SK-N-SH (cell line): ENCODE data around the gene PHLDA3. TPM values are rescaled to one million over a fixed set of nuclear protein-coding genes. Genes with fewer than 3 reads are reported as not detected.
A peak's percentile ranks its signal among the peaks of the same experiment; 100 is the strongest.

ENCODE experiments used
- CTCF ChIA-PET: fragments of 300-600, 350-600 bp; formaldehyde crosslinking; extraction: SDS; loops from one replicate; lab custom pipeline; 2021; lab: Yijun Ruan, JAX
- POLR2A ChIA-PET: fragments of 350-600 bp; sonication (Branson Sonifier 250); formaldehyde crosslinking; extraction: SDS; loops from one replicate; lab custom pipeline; 2020; ENCODE audit warnings: antibody characterized with exemption, inconsistent platforms; lab: Yijun Ruan, JAX
- DNase-seq: peaks from one replicate; pipeline ENCODE4 v3.0.0; 2012
- H2AFZ ChIP-seq: fragments of 200-600 bp; sonication (generic); 2 replicates; pipeline ENCODE4 v1.8.1; 2016; ENCODE audit warnings: antibody characterized with exemption, mild to moderate bottlenecking, low read depth
- H3F3A ChIP-seq: fragments of 200-600 bp; sonication (generic); replicated peaks from 2 replicates; pipeline ENCODE3; 2016; ENCODE audit warnings: antibody characterized with exemption, mild to moderate bottlenecking; ENCODE audit not compliant: insufficient read depth
- H3K27ac ChIP-seq, 2 experiments: fragments of 200-500 bp in 1 of 2; fragments of 200-600 bp in 1 of 2; sonication (Bioruptor generic) in 1 of 2; sonication (generic), shearing (Covaris generic) in 1 of 2; 2 replicates each; pipeline versions ENCODE4 v1.5.1 to v1.6.1; 2014 to 2016; ENCODE audit warnings: low read depth in 2 of 2, inconsistent platforms in 1 of 2, low read length in 1 of 2, mild to moderate bottlenecking in 1 of 2, mixed read lengths in 1 of 2
- H3K27me3 ChIP-seq: fragments of 200-600 bp; sonication (generic), shearing (Covaris generic); 2 replicates; pipeline ENCODE4 v1.6.1; 2016; ENCODE audit warnings: mixed run types; ENCODE audit not compliant: insufficient read depth
- H3K36me3 ChIP-seq, 2 experiments: fragments of 200-500 bp in 1 of 2; fragments of 200-600 bp in 1 of 2; sonication (Bioruptor generic) in 1 of 2; sonication (generic) in 1 of 2; replicated peaks in 1 of 2; 2 replicates each; pipeline versions ENCODE3 to v1.5.1; 2014 to 2016; ENCODE audit warnings: low read length in 1 of 2, mild to moderate bottlenecking in 1 of 2; ENCODE audit not compliant: insufficient read depth in 2 of 2, control insufficient read depth in 1 of 2
- H3K4me1 ChIP-seq, 2 experiments: fragments of 200-500 bp in 1 of 2; fragments of 200-600 bp in 1 of 2; sonication (Bioruptor generic) in 1 of 2; sonication (generic), shearing (Covaris generic) in 1 of 2; 2 replicates each; pipeline versions ENCODE4 v1.5.1 to v1.6.1; 2014 to 2016; ENCODE audit warnings: low read depth in 1 of 2, low read length in 1 of 2, mixed run types in 1 of 2; ENCODE audit not compliant: insufficient read depth in 2 of 2, control insufficient read depth in 1 of 2
- H3K4me2 ChIP-seq: fragments of 200-600 bp; sonication (generic), shearing (Covaris generic); 2 replicates; pipeline ENCODE4 v1.6.1; 2017; ENCODE audit warnings: mixed run types
- H3K4me3 ChIP-seq, 2 experiments: fragments of 200-500 bp in 1 of 2; fragments of 200-600 bp in 1 of 2; sonication (Bioruptor generic) in 1 of 2; sonication (generic), shearing (Covaris generic) in 1 of 2; 2 replicates each; pipeline versions ENCODE4 v1.5.1 to v1.8.1; 2014 to 2016; ENCODE audit warnings: low read depth in 2 of 2, inconsistent platforms in 1 of 2, low read length in 1 of 2, mild to moderate bottlenecking in 1 of 2, mixed read lengths in 1 of 2, moderate library complexity in 1 of 2
- H3K79me2 ChIP-seq: fragments of 200-600 bp; sonication (generic); 2 replicates; pipeline ENCODE4 v1.8.1; 2017; ENCODE audit warnings: mild to moderate bottlenecking; ENCODE audit not compliant: insufficient read depth
- H3K9ac ChIP-seq: fragments of 200-600 bp; sonication (generic); 2 replicates; pipeline ENCODE4 v1.6.1; 2017; ENCODE audit warnings: mixed run types
- H3K9me2 ChIP-seq: fragments of 200-600 bp; sonication (generic); 2 replicates; pipeline ENCODE4 v1.6.1; 2017; ENCODE audit warnings: mixed run types
- H3K9me3 ChIP-seq: fragments of 200-600 bp; sonication (generic); 2 replicates; pipeline ENCODE4 v1.6.1; 2017; ENCODE audit warnings: mixed run types, mild to moderate bottlenecking, moderate library complexity
- H4K20me1 ChIP-seq: fragments of 200-600 bp; sonication (generic); 2 replicates; pipeline ENCODE4 v1.6.1; 2017; ENCODE audit warnings: mild to moderate bottlenecking, mixed run types; ENCODE audit not compliant: insufficient read depth
- CHD2 ChIP-seq: fragments of 150-350 bp; IDR thresholded peaks from 2 replicates; pipeline ENCODE4 v1.6.1; 2018; ENCODE audit warnings: low read length; ENCODE audit not compliant: partially characterized antibody
- EP300 ChIP-seq, 2 experiments: IDR thresholded peaks; 2 replicates each; pipeline versions ENCODE4 v1.4.0 to v1.6.1; 2012; ENCODE audit warnings: borderline replicate concordance in 1 of 2, low read depth in 1 of 2, low read length in 1 of 2
- FOXM1 ChIP-seq: IDR thresholded peaks from 2 replicates; pipeline ENCODE4 v1.4.0; 2012; ENCODE audit warnings: low read depth, mild to moderate bottlenecking
- GABPA ChIP-seq: IDR thresholded peaks from 2 replicates; pipeline ENCODE4 v1.4.0; 2012; ENCODE audit warnings: low read depth, mild to moderate bottlenecking
- JUND ChIP-seq: IDR thresholded peaks from 2 replicates; pipeline ENCODE4 v1.4.0; 2012
- MAX ChIP-seq: IDR thresholded peaks from 2 replicates; pipeline ENCODE4 v1.4.0; 2012; ENCODE audit warnings: low read depth
- MEF2A ChIP-seq: IDR thresholded peaks from 2 replicates; pipeline ENCODE4 v1.4.0; 2012; ENCODE audit warnings: low read depth, borderline replicate concordance
- NFIC ChIP-seq: IDR thresholded peaks from 2 replicates; pipeline ENCODE4 v1.4.0; 2012; ENCODE audit warnings: borderline replicate concordance
- NRF1 ChIP-seq: IDR thresholded peaks from 2 replicates; pipeline ENCODE4 v1.6.1; 2012; ENCODE audit warnings: low read depth, mild to moderate bottlenecking, low read length
- PBX3 ChIP-seq: IDR thresholded peaks from 2 replicates; pipeline ENCODE4; 2012
- RCOR1 ChIP-seq: fragments of 150-350 bp; IDR thresholded peaks from 2 replicates; pipeline ENCODE4 v1.6.1; 2017; ENCODE audit warnings: antibody characterized with exemption, low read length
- RFX5 ChIP-seq: IDR thresholded peaks from 2 replicates; pipeline ENCODE4 v1.6.1; 2012; ENCODE audit warnings: mild to moderate bottlenecking, improper control_type of control experiment, low read length
- RXRA ChIP-seq: IDR thresholded peaks from 2 replicates; pipeline ENCODE4 v1.4.0; 2012; ENCODE audit warnings: low read depth, mild to moderate bottlenecking, borderline replicate concordance
- SIN3A ChIP-seq: IDR thresholded peaks from 2 replicates; pipeline ENCODE4 v1.6.1; 2012; ENCODE audit warnings: low read depth, mild to moderate bottlenecking, low read length, moderate library complexity, borderline replicate concordance
- TCF12 ChIP-seq: IDR thresholded peaks from 2 replicates; pipeline ENCODE4 v1.4.0; 2012
- YY1 ChIP-seq: IDR thresholded peaks from 2 replicates; pipeline ENCODE4 v1.4.0; 2012; ENCODE audit warnings: low read depth, mild to moderate bottlenecking
- ZBTB33 ChIP-seq: IDR thresholded peaks from 2 replicates; pipeline ENCODE4 v1.4.0; 2012; ENCODE audit warnings: low read depth, borderline replicate concordance
- whole genome bisulfite sequencing: methylation state at CpG from one replicate; pipeline ENCODE4 v1.1.6; 2017; ENCODE audit warnings: low lambda C conversion rate; 5-methylcytosine and 5-hydroxymethylcytosine counted together
- polyA plus RNA-seq, 3 experiments: library from polyadenylated mRNA; depleted of rRNA; stranded (reverse); fragments of >200 nt; gene quantifications; 2 replicates each; pipeline ENCODE4 v1.2.3, GENCODE V29; 2012
- TF ChIP-seq, protein P1 (sequence below): fragments of 200-600 bp; sonication (generic); IDR thresholded peaks from 2 replicates; pipeline ENCODE4 v1.6.1; 2017; ENCODE audit warnings: antibody characterized with exemption, mild to moderate bottlenecking, moderate library complexity
- TF ChIP-seq, protein P2 (sequence below): fragments of 150-350 bp; IDR thresholded peaks from 2 replicates; pipeline ENCODE4 v1.6.1; 2017; ENCODE audit warnings: antibody characterized with exemption, low read length, low read depth, borderline replicate concordance

The PHLDA3 gene
- polyA plus RNA-seq, 1 of the 3 experiments (the other 2 are of a cell fraction): 105 TPM

- H4K20me1 ChIP-seq: no peaks in the 10 kb centered on the region
- H3K9me3 ChIP-seq: no peaks in the 10 kb centered on the region
- peaks cover 30% of the 10 kb centered on the region for H3F3A ChIP-seq
- no peaks in the 10 kb centered on the region for H3K36me3 ChIP-seq
- H3K27ac ChIP-seq: peak overlapping the region in 1 of 2 experiments; percentile 88; a peak in 2 of 4 replicates
- whole genome bisulfite sequencing: 54% methylated on average over 11 of the region's 11 CpGs
- no peaks in the 10 kb centered on the region for H3K9me2 ChIP-seq
- ChIA-PET CTCF (interaction anchor here (1.5 to 3.7 kb wide), 3 partner anchors 9 to 59 kb away, joined by 4 to 25 read pairs (median 15); no protein-coding TSS in a partner anchor), POLR2A (interaction anchor here (1.1 kb wide), 1 partner anchor 12 kb away, joined by 4 read pairs; the partner anchor contains the start of gene PHLDA3)
- H3K4me2 ChIP-seq: peak overlapping the region; percentile 36
- H2AFZ ChIP-seq: peak overlapping the region; percentile 57
- no peaks in the 10 kb centered on the region for H3K27me3 ChIP-seq
- peaks cover 11 to 35% of the 10 kb centered on the region in 2 experiments; a peak in 3 of 4 replicates for H3K4me1 ChIP-seq
- H3K9ac ChIP-seq: peak overlapping the region; percentile 57; the same call in 1 of the 2 replicates
- H3K79me2 ChIP-seq: no peaks in the 10 kb centered on the region
- DNase-seq: no peak
- TF ChIP-seq TCF12: peak; percentile 44
- no peak; the same call in 1 of the 2 replicates for TF ChIP-seq NFIC
- TF ChIP-seq NRF1: no peak
- TF ChIP-seq MAX: 0 out of 2 replicates have a peak, but pooled peaks have one; percentile 45
- TF ChIP-seq CHD2: no peak
- TF ChIP-seq FOXM1: no peak
- no peak for TF ChIP-seq GABPA
- 0 out of 4 replicates have a peak, but pooled peaks of 1 of the 2 experiments have one; percentile 13 for TF ChIP-seq EP300 (IDR thresholded peaks at IDR 0.05; ENCODE audit: borderline replicate concordance in 1 of 2, low read depth in 1 of 2, low read length in 1 of 2)
- TF ChIP-seq RCOR1: no peak
- 0 out of 2 replicates have a peak, but pooled peaks have one; percentile 10 for TF ChIP-seq ZBTB33
- no peak overlapping the region; a peak in 1 of 4 replicates for H3K4me3 ChIP-seq
Measured at GRCh38 chr1:201456499-201457309, 12.3 kb downstream of the PHLDA3 start.

GRCh38 chr1:201455098-201455497 is 13.9 kb downstream of the PHLDA3 start:
- ChIA-PET POLR2A (no interaction called here), CTCF (interaction anchor here (1.2 to 9.8 kb wide), 4 partner anchors 8 to 58 kb away, joined by 3 to 78 read pairs (median 10); no protein-coding TSS in a partner anchor)
- Histone ChIP-seq H3K9me2 (no peaks in the 10 kb centered on the region), H3K4me3 (no peak overlapping the region), H3F3A (peaks cover 22% of the 10 kb centered on the region), H3K9me3 (no peaks in the 10 kb centered on the region), H3K27me3 (no peaks in the 10 kb centered on the region), H3K36me3 (no peaks in the 10 kb centered on the region), H3K4me2 (no peak overlapping the region), H2AFZ (no peak overlapping the region), H3K4me1 (peaks cover 11 to 36% of the 10 kb centered on the region in 2 experiments; a peak in 3 of 4 replicates), H3K9ac (no peak overlapping the region), H3K79me2 (no peaks in the 10 kb centered on the region), H4K20me1 (no peaks in the 10 kb centered on the region), H3K27ac (no peak overlapping the region)
- no peak for DNase-seq
- 79% methylated on average over 5 of the region's 6 CpGs for WGBS
- TF ChIP-seq YY1 (no peak), PBX3 (no peak), EP300 (IDR thresholded peaks at IDR 0.05; ENCODE audit: borderline replicate concordance in 1 of 2, low read depth in 1 of 2, low read length in 1 of 2) (no peak), FOXM1 (no peak), RFX5 (no peak), MEF2A (no peak), RCOR1 (no peak), RXRA (no peak), MAX (no peak), SIN3A (no peak), NFIC (no peak), JUND (no peak)
- TF ChIP-seq, protein P1, sequence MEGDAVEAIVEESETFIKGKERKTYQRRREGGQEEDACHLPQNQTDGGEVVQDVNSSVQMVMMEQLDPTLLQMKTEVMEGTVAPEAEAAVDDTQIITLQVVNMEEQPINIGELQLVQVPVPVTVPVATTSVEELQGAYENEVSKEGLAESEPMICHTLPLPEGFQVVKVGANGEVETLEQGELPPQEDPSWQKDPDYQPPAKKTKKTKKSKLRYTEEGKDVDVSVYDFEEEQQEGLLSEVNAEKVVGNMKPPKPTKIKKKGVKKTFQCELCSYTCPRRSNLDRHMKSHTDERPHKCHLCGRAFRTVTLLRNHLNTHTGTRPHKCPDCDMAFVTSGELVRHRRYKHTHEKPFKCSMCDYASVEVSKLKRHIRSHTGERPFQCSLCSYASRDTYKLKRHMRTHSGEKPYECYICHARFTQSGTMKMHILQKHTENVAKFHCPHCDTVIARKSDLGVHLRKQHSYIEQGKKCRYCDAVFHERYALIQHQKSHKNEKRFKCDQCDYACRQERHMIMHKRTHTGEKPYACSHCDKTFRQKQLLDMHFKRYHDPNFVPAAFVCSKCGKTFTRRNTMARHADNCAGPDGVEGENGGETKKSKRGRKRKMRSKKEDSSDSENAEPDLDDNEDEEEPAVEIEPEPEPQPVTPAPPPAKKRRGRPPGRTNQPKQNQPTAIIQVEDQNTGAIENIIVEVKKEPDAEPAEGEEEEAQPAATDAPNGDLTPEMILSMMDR: no peak
- TF ChIP-seq, protein P2, sequence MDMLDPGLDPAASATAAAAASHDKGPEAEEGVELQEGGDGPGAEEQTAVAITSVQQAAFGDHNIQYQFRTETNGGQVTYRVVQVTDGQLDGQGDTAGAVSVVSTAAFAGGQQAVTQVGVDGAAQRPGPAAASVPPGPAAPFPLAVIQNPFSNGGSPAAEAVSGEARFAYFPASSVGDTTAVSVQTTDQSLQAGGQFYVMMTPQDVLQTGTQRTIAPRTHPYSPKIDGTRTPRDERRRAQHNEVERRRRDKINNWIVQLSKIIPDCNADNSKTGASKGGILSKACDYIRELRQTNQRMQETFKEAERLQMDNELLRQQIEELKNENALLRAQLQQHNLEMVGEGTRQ: no peak
